Ramos (cell line): ENCODE results near the gene LCE5A.
"Not testable (repeated sequence)": the region's sequence is repeated elsewhere in the genome, so short reads cannot be mapped to it uniquely, and the experiment has no call there.

Source experiments
- in situ Hi-C: fragments of 300-500 bp; cut with MboI; formaldehyde crosslinking; loops from one replicate; pipeline ENCODE4 v1.14.3; 2022; ENCODE audit warnings: low sequenced_read_pairs; ENCODE audit not compliant: unreplicated experiment

The LCE5A gene

GRCh38 chr1:152514715-152515433 lies 4.3 kb downstream of the LCE5A start:
- in situ Hi-C loops: no loop called here

- in situ Hi-C loops: no loop called here
Observed at GRCh38 chr1:152515434-152515783, 4.8 kb downstream of the LCE5A start.

GRCh38 chr1:152516082-152516481 lies 5.5 kb downstream of the LCE5A start:
- in situ Hi-C loops: no loop called here

- in situ Hi-C loops: no loop called here
Observed at GRCh38 chr1:152517237-152517811, 6.7 kb downstream of the LCE5A start.

GRCh38 chr1:152519851-152520250 lies 9.2 kb downstream of the LCE5A start:
- in situ Hi-C loops: no loop called here

- in situ Hi-C loops: no loop called here
Observed at GRCh38 chr1:152520561-152521090, 10.0 kb downstream of the LCE5A start.

- in situ Hi-C loops: no loop called here
Observed at GRCh38 chr1:152525080-152525641, 14.6 kb downstream of the LCE5A start.

GRCh38 chr1:152533327-152533938 lies 22.8 kb downstream of the LCE5A start:
- in situ Hi-C loops: no loop called here

- in situ Hi-C loops: no loop called here
Observed at GRCh38 chr1:152535774-152536173, 25.2 kb downstream of the LCE5A start.

- in situ Hi-C loops: no loop called here
Observed at GRCh38 chr1:152537496-152537895, 26.9 kb downstream of the LCE5A start.

- in situ Hi-C loops: no loop called here
Observed at GRCh38 chr1:152539901-152540300, 29.3 kb downstream of the LCE5A start.

GRCh38 chr1:152543820-152544219 lies 33.2 kb downstream of the LCE5A start:
- in situ Hi-C loops: no loop called here

GRCh38 chr1:152546704-152547103 lies 36.1 kb downstream of the LCE5A start:
- in situ Hi-C loops: no loop called here

- in situ Hi-C loops: not testable (repeated sequence)
Observed at GRCh38 chr1:152548358-152548757, 37.8 kb downstream of the LCE5A start.
